ENCODE measurements around the gene CTCFL. TPM values are rescaled to one million over a fixed set of nuclear protein-coding genes. Genes with fewer than 3 reads are reported as not detected.

Gene CTCFL
- total RNA-seq, 1 experiment from 2014 or later = not detected

- Mint-ChIP-seq H3K9me3 (ENCODE audit: low read depth, unreplicated experiment) (peaks cover 2% of the 10 kb centered on the region), H3K36me3 (ENCODE audit: insufficient read depth, unreplicated experiment) (peaks cover 11% of the 10 kb centered on the region), H3K27ac (ENCODE audit: unreplicated experiment) (no peak overlapping the region), H3K4me3 (ENCODE audit: low read depth, unreplicated experiment) (no peak overlapping the region), H3K27me3 (ENCODE audit: unreplicated experiment) (peaks cover 17% of the 10 kb centered on the region), H3K4me1 (ENCODE audit: low read depth, unreplicated experiment) (peaks cover 21% of the 10 kb centered on the region)
- CTCF ChIA-PET = no interaction called here
- TF ChIP-seq, protein P1, sequence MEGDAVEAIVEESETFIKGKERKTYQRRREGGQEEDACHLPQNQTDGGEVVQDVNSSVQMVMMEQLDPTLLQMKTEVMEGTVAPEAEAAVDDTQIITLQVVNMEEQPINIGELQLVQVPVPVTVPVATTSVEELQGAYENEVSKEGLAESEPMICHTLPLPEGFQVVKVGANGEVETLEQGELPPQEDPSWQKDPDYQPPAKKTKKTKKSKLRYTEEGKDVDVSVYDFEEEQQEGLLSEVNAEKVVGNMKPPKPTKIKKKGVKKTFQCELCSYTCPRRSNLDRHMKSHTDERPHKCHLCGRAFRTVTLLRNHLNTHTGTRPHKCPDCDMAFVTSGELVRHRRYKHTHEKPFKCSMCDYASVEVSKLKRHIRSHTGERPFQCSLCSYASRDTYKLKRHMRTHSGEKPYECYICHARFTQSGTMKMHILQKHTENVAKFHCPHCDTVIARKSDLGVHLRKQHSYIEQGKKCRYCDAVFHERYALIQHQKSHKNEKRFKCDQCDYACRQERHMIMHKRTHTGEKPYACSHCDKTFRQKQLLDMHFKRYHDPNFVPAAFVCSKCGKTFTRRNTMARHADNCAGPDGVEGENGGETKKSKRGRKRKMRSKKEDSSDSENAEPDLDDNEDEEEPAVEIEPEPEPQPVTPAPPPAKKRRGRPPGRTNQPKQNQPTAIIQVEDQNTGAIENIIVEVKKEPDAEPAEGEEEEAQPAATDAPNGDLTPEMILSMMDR (IDR thresholded peaks at IDR 0.05; ENCODE audit: unreplicated experiment) = no peak
- no TSS peak for BruUV-seq (replicated peaks)
- intact Hi-C loops (cut with micrococcal nuclease; ENCODE audit: unreplicated experiment) = no loop called here
- no peak for DNase-seq
Observed at GRCh38 chr20:57564180-57564802, 39.4 kb upstream of the CTCFL start.

- Mint-ChIP-seq H3K27ac (ENCODE audit: unreplicated experiment) (no peak overlapping the region), H3K4me3 (ENCODE audit: low read depth, unreplicated experiment) (no peak overlapping the region), H3K36me3 (ENCODE audit: insufficient read depth, unreplicated experiment) (peaks cover 11% of the 10 kb centered on the region), H3K27me3 (ENCODE audit: unreplicated experiment) (peaks cover 25% of the 10 kb centered on the region), H3K4me1 (ENCODE audit: low read depth, unreplicated experiment) (peaks cover 29% of the 10 kb centered on the region), H3K9me3 (ENCODE audit: low read depth, unreplicated experiment) (peaks cover 2% of the 10 kb centered on the region)
- intact Hi-C loops (cut with micrococcal nuclease; ENCODE audit: unreplicated experiment) = no loop called here
- CTCF ChIA-PET = no interaction called here
- BruUV-seq (replicated peaks) = no TSS peak
- TF ChIP-seq, protein P1 (IDR thresholded peaks at IDR 0.05; ENCODE audit: unreplicated experiment) = no peak
- DNase-seq = no peak
Observed at GRCh38 chr20:57563522-57563921, 38.6 kb upstream of the CTCFL start.

DNA sequence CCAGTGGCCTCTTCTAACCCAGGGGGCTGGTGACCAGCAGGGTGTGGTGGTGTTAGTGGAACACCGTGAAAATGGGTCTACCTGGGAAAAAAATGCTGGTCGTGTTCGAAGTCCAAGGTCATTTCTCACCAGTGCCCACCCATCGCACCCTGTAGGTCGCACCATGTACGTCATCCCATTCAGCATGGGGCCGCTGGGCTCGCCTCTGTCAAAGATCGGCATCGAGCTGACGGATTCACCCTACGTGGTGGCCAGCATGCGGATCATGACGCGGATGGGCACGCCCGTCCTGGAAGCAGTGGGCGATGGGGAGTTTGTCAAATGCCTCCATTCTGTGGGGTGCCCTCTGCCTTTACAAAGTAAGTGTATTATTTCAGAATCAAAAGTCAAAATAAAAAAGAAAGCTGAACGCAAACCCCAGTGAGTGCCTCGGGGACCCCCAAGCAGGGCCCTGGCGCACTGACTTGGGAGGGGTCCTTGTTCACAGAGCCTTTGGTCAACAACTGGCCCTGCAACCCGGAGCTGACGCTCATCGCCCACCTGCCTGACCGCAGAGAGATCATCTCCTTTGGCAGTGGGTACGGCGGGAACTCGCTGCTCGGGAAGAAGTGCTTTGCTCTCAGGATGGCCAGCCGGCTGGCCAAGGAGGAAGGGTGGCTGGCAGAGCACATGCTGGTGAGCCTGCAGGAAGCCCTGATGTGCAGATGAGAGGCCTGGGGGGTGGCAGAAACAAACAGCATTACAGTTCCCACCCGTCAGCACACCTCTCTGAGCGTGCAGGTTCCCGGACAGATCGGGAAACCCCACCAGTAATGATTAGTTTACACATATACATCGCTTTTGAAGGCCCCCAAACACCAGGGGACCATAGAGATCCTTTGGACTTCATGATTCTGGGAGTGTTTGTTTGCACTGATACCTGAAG, 37.9 kb upstream of the CTCFL start:
- Mint-ChIP-seq H3K27me3 (ENCODE audit: unreplicated experiment) (peaks cover 30% of the 10 kb centered on the region), H3K27ac (ENCODE audit: unreplicated experiment) (no peak overlapping the region), H3K36me3 (ENCODE audit: insufficient read depth, unreplicated experiment) (peaks cover 11% of the 10 kb centered on the region), H3K4me1 (ENCODE audit: low read depth, unreplicated experiment) (peaks cover 36% of the 10 kb centered on the region), H3K4me3 (ENCODE audit: low read depth, unreplicated experiment) (no peak overlapping the region), H3K9me3 (ENCODE audit: low read depth, unreplicated experiment) (peaks cover 2% of the 10 kb centered on the region)
- no peak for DNase-seq
- TF ChIP-seq, protein P1 (IDR thresholded peaks at IDR 0.05; ENCODE audit: unreplicated experiment) = no peak
- CTCF ChIA-PET = no interaction called here
- intact Hi-C loops (cut with micrococcal nuclease; ENCODE audit: unreplicated experiment) = no loop called here
- BruUV-seq (replicated peaks) = no TSS peak

- Mint-ChIP-seq H3K36me3 (ENCODE audit: insufficient read depth, unreplicated experiment) (peaks cover 11% of the 10 kb centered on the region), H3K27ac (ENCODE audit: unreplicated experiment) (no peak overlapping the region), H3K4me1 (ENCODE audit: low read depth, unreplicated experiment) (peaks cover 38% of the 10 kb centered on the region), H3K4me3 (ENCODE audit: low read depth, unreplicated experiment) (no peak overlapping the region), H3K27me3 (ENCODE audit: unreplicated experiment) (peaks cover 41% of the 10 kb centered on the region), H3K9me3 (ENCODE audit: low read depth, unreplicated experiment) (peaks cover 2% of the 10 kb centered on the region)
- TF ChIP-seq, protein P1 (IDR thresholded peaks at IDR 0.05; ENCODE audit: unreplicated experiment) = no peak
- CTCF ChIA-PET = interaction anchor here (1.3 kb wide), 1 partner anchor 14 kb away, joined by 5 read pairs; no protein-coding TSS in a partner anchor
- TSS peak; percentile 82 for BruUV-seq (replicated peaks)
- no peak for DNase-seq
- intact Hi-C loops (cut with micrococcal nuclease; ENCODE audit: unreplicated experiment) = no loop called here
Observed at GRCh38 chr20:57561356-57562279, 36.7 kb upstream of the CTCFL start.

All from Calu3 (cell line).